ENCODE data around the gene UBL7.

The UBL7 gene

DNA sequence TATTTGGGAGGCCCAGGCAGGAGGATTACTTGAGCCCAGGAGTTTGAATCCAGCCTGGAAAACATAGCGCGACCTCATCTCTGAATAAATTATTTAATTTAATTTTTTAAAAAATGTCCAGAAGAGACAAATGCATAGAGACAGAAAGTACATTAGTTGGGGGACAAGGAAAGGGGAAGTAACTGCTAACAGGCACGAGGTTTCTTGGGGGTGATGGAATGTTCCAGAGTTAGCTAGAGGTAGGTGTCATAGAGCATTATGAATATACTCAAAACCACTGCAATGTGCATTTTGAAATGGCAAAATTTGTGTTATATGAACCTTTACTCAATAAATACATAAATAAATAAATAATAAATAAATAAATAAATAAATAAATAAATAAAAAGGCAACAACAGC, 61.9 kb downstream of the UBL7 start:
- in situ Hi-C loops (cut with HindIII; ENCODE audit: low sequenced_read_pairs), result no loop called here
- TF ChIP-seq, protein P1, sequence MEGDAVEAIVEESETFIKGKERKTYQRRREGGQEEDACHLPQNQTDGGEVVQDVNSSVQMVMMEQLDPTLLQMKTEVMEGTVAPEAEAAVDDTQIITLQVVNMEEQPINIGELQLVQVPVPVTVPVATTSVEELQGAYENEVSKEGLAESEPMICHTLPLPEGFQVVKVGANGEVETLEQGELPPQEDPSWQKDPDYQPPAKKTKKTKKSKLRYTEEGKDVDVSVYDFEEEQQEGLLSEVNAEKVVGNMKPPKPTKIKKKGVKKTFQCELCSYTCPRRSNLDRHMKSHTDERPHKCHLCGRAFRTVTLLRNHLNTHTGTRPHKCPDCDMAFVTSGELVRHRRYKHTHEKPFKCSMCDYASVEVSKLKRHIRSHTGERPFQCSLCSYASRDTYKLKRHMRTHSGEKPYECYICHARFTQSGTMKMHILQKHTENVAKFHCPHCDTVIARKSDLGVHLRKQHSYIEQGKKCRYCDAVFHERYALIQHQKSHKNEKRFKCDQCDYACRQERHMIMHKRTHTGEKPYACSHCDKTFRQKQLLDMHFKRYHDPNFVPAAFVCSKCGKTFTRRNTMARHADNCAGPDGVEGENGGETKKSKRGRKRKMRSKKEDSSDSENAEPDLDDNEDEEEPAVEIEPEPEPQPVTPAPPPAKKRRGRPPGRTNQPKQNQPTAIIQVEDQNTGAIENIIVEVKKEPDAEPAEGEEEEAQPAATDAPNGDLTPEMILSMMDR (IDR thresholded peaks at IDR 0.05; ENCODE audit: low read depth, low read length, missing control alignments), result no peak
- H3K4me3 ChIP-seq (ENCODE audit: low read depth, low read length), result no peak overlapping the region
- DNase-seq (ENCODE audit: low read depth), result no peak

DNA sequence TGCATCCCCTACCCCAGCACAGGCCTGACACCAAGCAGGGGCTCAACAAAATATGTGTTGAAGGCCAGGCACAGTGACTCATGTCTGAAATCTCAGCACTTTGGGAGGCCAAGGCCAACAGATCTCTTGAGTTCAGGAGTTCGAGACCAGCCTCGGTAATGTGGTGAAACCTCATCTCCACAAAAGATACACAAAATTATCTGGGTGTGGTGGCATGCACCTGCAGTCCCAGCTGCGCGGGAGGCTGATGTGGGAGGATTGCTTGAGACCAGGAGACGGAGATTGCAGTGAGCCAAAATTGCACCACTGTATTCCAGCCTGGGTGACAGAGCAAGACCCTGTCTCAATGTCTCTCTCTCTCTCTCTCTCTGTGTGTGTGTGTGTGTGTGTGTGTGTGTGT, 62.8 kb downstream of the UBL7 start:
- no peak overlapping the region for H3K4me3 ChIP-seq (ENCODE audit: low read depth, low read length)
- TF ChIP-seq, protein P1 (IDR thresholded peaks at IDR 0.05; ENCODE audit: low read depth, low read length, missing control alignments), result no peak
- in situ Hi-C loops (cut with HindIII; ENCODE audit: low sequenced_read_pairs), result no loop called here
- DNase-seq (ENCODE audit: low read depth), result no peak

DNA sequence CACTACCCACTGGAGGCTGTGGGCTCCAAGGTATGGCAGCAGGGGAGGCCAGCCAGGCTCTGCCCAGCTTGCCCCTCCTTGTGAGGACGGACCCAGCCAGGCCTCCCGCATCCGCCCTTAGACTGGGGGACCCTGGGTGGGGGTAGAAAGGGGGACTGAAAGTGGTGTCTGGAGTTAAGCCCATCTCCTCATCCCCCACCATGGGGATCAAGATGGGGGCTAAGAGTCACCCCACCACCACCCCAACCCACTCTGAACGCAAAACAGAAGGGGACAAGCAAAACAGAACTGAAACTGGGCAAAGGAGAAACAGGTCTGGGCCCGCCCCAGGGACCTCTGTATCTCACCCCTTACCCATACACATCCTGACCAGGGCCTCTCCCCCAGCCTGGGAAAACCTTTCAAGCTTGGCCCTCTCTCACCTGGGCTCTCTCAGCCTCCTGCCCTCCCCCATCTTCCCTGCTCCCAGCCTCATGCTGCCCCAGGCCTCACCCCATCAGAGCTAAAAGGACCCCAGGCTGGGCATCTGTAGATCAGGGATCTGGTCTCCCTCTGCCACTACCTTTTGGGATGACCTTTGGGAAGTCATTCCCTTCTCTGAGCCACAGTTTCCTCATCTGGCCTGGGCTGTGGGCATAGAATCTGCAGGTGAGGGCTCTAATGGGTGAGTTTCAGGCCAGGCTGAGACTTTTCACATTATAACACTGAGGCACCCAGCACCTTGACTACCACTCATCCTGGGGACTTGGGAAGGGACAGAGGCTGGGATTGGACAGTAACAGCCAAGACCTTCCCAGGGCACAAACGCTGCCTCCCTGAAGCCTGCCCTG, 63.5 kb downstream of the UBL7 start:
- in situ Hi-C loops (cut with HindIII; ENCODE audit: low sequenced_read_pairs), result no loop called here
- TF ChIP-seq, protein P1 (IDR thresholded peaks at IDR 0.05; ENCODE audit: low read depth, low read length, missing control alignments), result no peak

DNA sequence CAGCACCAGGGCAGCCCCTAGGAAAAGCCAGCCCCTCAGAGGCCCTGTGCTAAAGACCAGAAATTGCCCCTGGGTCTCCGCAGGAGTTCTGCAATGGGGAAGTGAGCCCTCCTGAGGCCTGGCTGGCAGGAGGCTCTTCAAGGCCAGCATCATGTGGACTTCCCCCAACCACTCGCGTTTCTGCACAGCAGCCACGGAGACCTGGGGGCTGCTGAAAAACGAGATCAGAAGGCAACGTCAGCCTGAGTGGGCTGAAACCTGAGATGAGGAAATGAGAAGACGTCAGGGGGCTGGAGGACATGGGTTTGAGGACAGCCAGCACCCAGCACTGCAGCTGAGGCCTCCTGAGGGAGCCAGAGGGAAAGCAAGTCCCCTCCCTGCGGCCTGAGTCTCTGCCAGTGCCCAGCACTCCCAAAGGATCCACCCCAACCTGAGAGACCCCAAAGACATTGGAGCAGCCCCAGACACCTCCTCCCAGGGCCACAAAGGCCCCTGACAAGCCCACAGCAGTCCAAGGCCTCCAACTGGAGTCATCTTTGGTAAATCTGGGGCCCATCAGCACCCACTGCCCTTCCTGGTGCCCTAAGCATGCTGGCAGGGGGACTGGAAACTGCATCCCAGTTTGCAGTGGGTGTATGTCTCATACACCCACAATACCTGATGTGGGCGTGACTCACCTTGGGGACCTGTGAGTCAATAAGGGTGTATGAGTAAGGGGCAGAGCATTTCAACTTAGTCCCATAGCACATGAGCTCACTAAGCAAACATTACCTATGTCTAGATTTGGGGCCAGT, 64.3 kb downstream of the UBL7 start:
- H3K4me3 ChIP-seq (ENCODE audit: low read depth, low read length), result no peak overlapping the region
- DNase-seq (ENCODE audit: low read depth), result no peak
- TF ChIP-seq, protein P1 (IDR thresholded peaks at IDR 0.05; ENCODE audit: low read depth, low read length, missing control alignments), result no peak
- in situ Hi-C loops (cut with HindIII; ENCODE audit: low sequenced_read_pairs), result no loop called here

More for the DNA sequence above, 63.5 kb downstream of the UBL7 start:
- no peak for DNase-seq (ENCODE audit: low read depth)
- H3K4me3 ChIP-seq (ENCODE audit: low read depth, low read length), result no peak overlapping the region

DNA sequence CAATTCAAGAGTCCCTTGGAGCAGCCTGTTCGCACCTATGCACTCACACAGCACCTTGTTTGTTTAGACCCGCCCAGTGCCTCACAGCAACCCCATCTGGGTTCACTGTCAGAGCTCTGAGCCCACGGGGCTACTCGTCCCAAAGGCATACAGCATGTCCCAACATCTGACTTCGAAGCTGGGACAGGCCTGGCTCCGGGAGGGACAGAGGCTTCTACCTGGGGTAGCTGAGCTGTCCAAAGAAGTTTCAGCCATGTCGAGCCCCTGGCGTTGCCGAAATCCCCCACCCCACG, 64.9 kb downstream of the UBL7 start:
- DNase-seq (ENCODE audit: low read depth), result no peak
- no peak overlapping the region for H3K4me3 ChIP-seq (ENCODE audit: low read depth, low read length)
- TF ChIP-seq, protein P1 (IDR thresholded peaks at IDR 0.05; ENCODE audit: low read depth, low read length, missing control alignments), result no peak
- in situ Hi-C loops (cut with HindIII; ENCODE audit: low sequenced_read_pairs), result no loop called here
